GM12878 (cell line): ENCODE results near the gene CHD5. TPM values are rescaled to one million over a fixed set of nuclear protein-coding genes. Genes with fewer than 3 reads are reported as not detected.

Experiments used
- ATAC-seq: fragments of 200-7000 bp; cut with Tn5 transposase; 3 replicates; pipeline ENCODE4 v1.9.1; 2020; ENCODE audit warnings: mild to moderate bottlenecking, moderate library complexity
- BruUV-seq: library from RNA; stranded (reverse); fragments of 400-500 nt; replicated peaks from 2 replicates; lab custom pipeline; 2021; lab: Mats Ljungman, UMichigan
- CTCF ChIA-PET: fragments of 300-600 bp; sonication (Branson Sonifier 250); formaldehyde crosslinking; extraction: SDS; loops from one replicate; lab custom pipeline; 2021; ENCODE audit warnings: inconsistent platforms; lab: Yijun Ruan, JAX
- POLR2A ChIA-PET: fragments of 350-600 bp; formaldehyde crosslinking; extraction: SDS; loops from one replicate; lab custom pipeline; 2021; ENCODE audit warnings: inconsistent platforms; lab: Charles Lee
- RAD21 ChIA-PET: fragments of 300-600 bp; sonication (Branson Sonifier 250); formaldehyde crosslinking; loops from one replicate; lab custom pipeline; 2023; ENCODE audit warnings: antibody characterized with exemption; ENCODE audit not compliant: unreplicated experiment; lab: Charles Lee
- SMC1A ChIA-PET: fragments of 300-600 bp; sonication (Branson Sonifier 250); formaldehyde crosslinking; loops from one replicate; lab custom pipeline; 2023; ENCODE audit not compliant: unreplicated experiment, uncharacterized antibody; lab: Charles Lee
- DNase-seq: peaks from one replicate; pipeline ENCODE4 v3.0.0-alpha.2; 2011; ENCODE audit warnings: low read depth, low spot score
- FAIRE-seq: peaks from 3 replicates; lab custom pipeline; 2011; peaks lifted over from hg19 to GRCh38; lab: Jason Lieb, UNC
- H2AFZ ChIP-seq: 2 replicates; pipeline ENCODE4 v1.6.0; 2011; ENCODE audit warnings: low read depth, low read length, control low read depth; ENCODE audit not compliant: control insufficient read depth
- H3K27ac ChIP-seq: 2 replicates; pipeline ENCODE4 v1.5.1; 2011; ENCODE audit warnings: control low read depth; ENCODE audit not compliant: control insufficient read depth, insufficient read depth
- H3K27me3 ChIP-seq, 2 experiments: replicated peaks in 1 of 2; 2 replicates each; pipeline versions ENCODE4 v1.6.0 to v1.6.1; 2011; ENCODE audit warnings: low read length in 1 of 2; ENCODE audit not compliant: control insufficient read depth in 2 of 2, insufficient read depth in 2 of 2
- H3K36me3 ChIP-seq, 2 experiments: 2 replicates each; pipeline ENCODE4 v1.5.1; 2011; ENCODE audit warnings: low read length in 1 of 2; ENCODE audit not compliant: control insufficient read depth in 2 of 2, insufficient read depth in 2 of 2
- H3K4me1 ChIP-seq: 2 replicates; pipeline ENCODE4 v1.6.1; 2011; ENCODE audit warnings: mild to moderate bottlenecking, low read length, moderate library complexity, mixed read lengths; ENCODE audit not compliant: control insufficient read depth, insufficient read depth
- H3K4me2 ChIP-seq: 2 replicates; pipeline ENCODE4 v1.6.0; 2011; ENCODE audit warnings: control low read depth; ENCODE audit not compliant: control insufficient read depth, insufficient read depth
- H3K4me3 ChIP-seq: fragments of 200-600 bp; sonication (generic); 2 replicates; pipeline ENCODE4 v1.5.1; 2016
- H3K79me2 ChIP-seq: 2 replicates; pipeline ENCODE4 v1.6.0; 2011; ENCODE audit warnings: low read length; ENCODE audit not compliant: control insufficient read depth, insufficient read depth
- H3K9ac ChIP-seq: 2 replicates; pipeline ENCODE4 v1.8.0; 2011; ENCODE audit warnings: low read length, control low read depth, mixed read lengths; ENCODE audit not compliant: control insufficient read depth, insufficient read depth
- H3K9me3 ChIP-seq: replicated peaks from 3 replicates; pipeline ENCODE4 v1.5.1; 2011; ENCODE audit warnings: mild to moderate bottlenecking, low read length; ENCODE audit not compliant: control insufficient read depth, insufficient read depth
- H4K20me1 ChIP-seq: 2 replicates; pipeline ENCODE4 v1.6.0; 2011; ENCODE audit not compliant: control insufficient read depth, insufficient read depth
- BACH1 ChIP-seq: fragments of 450-650 bp; IDR thresholded peaks from 2 replicates; pipeline ENCODE4 v1.6.1; 2017; ENCODE audit warnings: mild to moderate bottlenecking, borderline replicate concordance
- BCL11A ChIP-seq: IDR thresholded peaks from 2 replicates; pipeline ENCODE4 v1.6.1; 2011; ENCODE audit warnings: low read depth, low read length
- BHLHE40 ChIP-seq, 2 experiments: fragments of 450-650 bp in 1 of 2; IDR thresholded peaks; 2 replicates each; pipeline ENCODE4 v1.6.1; 2011 to 2017; ENCODE audit warnings: low read depth in 2 of 2, borderline replicate concordance in 1 of 2, improper control_type of control experiment in 1 of 2, low read length in 1 of 2, mild to moderate bottlenecking in 1 of 2
- CBX5 ChIP-seq: sonication (generic); IDR thresholded peaks from 2 replicates; pipeline ENCODE4 v1.6.1; 2016; ENCODE audit warnings: low read depth, moderate library complexity, mild to moderate bottlenecking, inconsistent platforms
- E4F1 ChIP-seq: fragments of 450-650 bp; IDR thresholded peaks from 2 replicates; pipeline ENCODE4 v1.6.1; 2018; ENCODE audit warnings: borderline replicate concordance, mild to moderate bottlenecking; ENCODE audit not compliant: partially characterized antibody
- MAX ChIP-seq: IDR thresholded peaks from 2 replicates; pipeline ENCODE4 v1.6.1; 2012; ENCODE audit warnings: low read depth, low read length, improper control_type of control experiment
- POLR2A ChIP-seq: IDR thresholded peaks from 2 replicates; pipeline ENCODE4 v1.6.1; 2011; ENCODE audit warnings: low read depth, mild to moderate bottlenecking, low read length
- RAD21 ChIP-seq: IDR thresholded peaks from 2 replicates; pipeline ENCODE4 v1.6.1; 2011; ENCODE audit warnings: mild to moderate bottlenecking, low read depth, low read length, moderate library complexity; ENCODE audit not compliant: insufficient read depth
- TCF12 ChIP-seq: IDR thresholded peaks from 2 replicates; pipeline ENCODE4 v1.6.1; 2011; ENCODE audit warnings: low read depth, mild to moderate bottlenecking, low read length
- WGBS: methylation state at CpG from one replicate; pipeline ENCODE4 v1.1.6; 2016; ENCODE audit warnings: low lambda C conversion rate; ENCODE audit not compliant: insufficient replicate concordance, insufficient coverage; ENCODE audit errors: missing lambda C conversion rate; 5-methylcytosine and 5-hydroxymethylcytosine counted together
- in situ Hi-C: fragments of 300-500 bp; cut with MboI; formaldehyde crosslinking; loops from 9 replicates; pipeline ENCODE4 v1.14.3; 2018; ENCODE audit warnings: mixed read lengths
- intact Hi-C: fragments of 100-400 bp; cut with micrococcal nuclease; formaldehyde crosslinking; loops from one replicate; pipeline ENCODE4 v1.14.2; 2022; ENCODE audit not compliant: unreplicated experiment
- polyA plus RNA-seq, 11 experiments: library from polyadenylated mRNA; depleted of rRNA in 4 of 11; unstranded in 6 of 11; stranded (reverse) in 5 of 11; fragments of >200 nt; fragmentation: Nextera tagmentation in 4 of 11; fragmentation: Illumina TruSeq in 1 of 11; extraction: Ambion mirVana in 4 of 11; extraction: Trizol in 1 of 11; gene quantifications; 1 replicate in 1 of 11; 2 replicates in 10 of 11; pipeline versions ENCODE4 v1.2.1 to v1.2.3, GENCODE V29; 2011 to 2016; ENCODE audit warnings: inconsistent platforms in 2 of 11, missing spikeins in 2 of 11, low read depth in 1 of 11
- total RNA-seq, 4 experiments: library from RNA; depleted of rRNA in 3 of 4; stranded (reverse); fragments of >200 nt in 3 of 4; fragmentation: Illumina TruSeq in 1 of 4; extraction: Trizol in 1 of 4; gene quantifications; 2 replicates each; pipeline versions ENCODE4 v1.2.1 to v1.2.3, GENCODE V29; 2013 to 2021

CHD5 gene
- total and polyA plus RNA-seq, 10 of the 15 experiments (the other 5 are each of a cell fraction or from before 2014, with no cell fraction given) = 0.03 to 0.49 (median 0.13) TPM; not detected in 3

- ATAC-seq (no peak), FAIRE-seq (no peak), DNase-seq (no peak)
- Histone ChIP-seq H3K4me2 (no peak overlapping the region), H2AFZ (no peak overlapping the region), H3K4me3 (no peak overlapping the region), H3K4me1 (no peaks in the 10 kb centered on the region), H4K20me1 (no peaks in the 10 kb centered on the region), H3K9ac (no peak overlapping the region), H3K27ac (no peak overlapping the region), H3K27me3 (no peaks in the 10 kb centered on the region), H3K9me3 (no peaks in the 10 kb centered on the region), H3K36me3 (peaks cover 0 to 6% of the 10 kb centered on the region in 2 experiments; a peak in 3 of 4 replicates), H3K79me2 (no peaks in the 10 kb centered on the region)
- SMC1A ChIA-PET = no interaction called here
- RAD21 ChIA-PET = no interaction called here
- no TSS peak for BruUV-seq
- CTCF ChIA-PET = no interaction called here
- TF ChIP-seq POLR2A (0 out of 2 replicates have a peak, but pooled peaks have one; percentile 21), CBX5 (no peak)
- POLR2A ChIA-PET = no interaction called here
- intact Hi-C loops (no loop called here), in situ Hi-C loops (no loop called here)
- WGBS = 91% methylated on average over 10 of the region's 10 CpGs
These were observed 87.0 kb downstream of the CHD5 start for GRCh38 chr1:6093071-6093470.

GRCh38 chr1:6092211-6092610 lies 87.9 kb downstream of the CHD5 start:
- H3K9ac ChIP-seq = no peak overlapping the region
- peaks cover 0 to 6% of the 10 kb centered on the region in 2 experiments; a peak in 3 of 4 replicates for H3K36me3 ChIP-seq
- H3K27me3 ChIP-seq = no peaks in the 10 kb centered on the region
- H3K79me2 ChIP-seq = no peaks in the 10 kb centered on the region
- intact Hi-C loops = no loop called here
- no peak overlapping the region for H2AFZ ChIP-seq
- no TSS peak for BruUV-seq
- no peaks in the 10 kb centered on the region for H3K4me1 ChIP-seq
- no peak overlapping the region for H3K27ac ChIP-seq
- CTCF ChIA-PET = no interaction called here
- no peaks in the 10 kb centered on the region for H3K9me3 ChIP-seq
- no peak for DNase-seq
- in situ Hi-C loops = no loop called here
- SMC1A ChIA-PET = no interaction called here
- ATAC-seq = no peak
- RAD21 ChIA-PET = no interaction called here
- H4K20me1 ChIP-seq = no peaks in the 10 kb centered on the region
- no peak for TF ChIP-seq TCF12
- TF ChIP-seq RAD21 = no peak
- no peak for TF ChIP-seq BACH1
- TF ChIP-seq MAX = no peak
- no peak for TF ChIP-seq BHLHE40 (IDR thresholded peaks at IDR 0.05; ENCODE audit: borderline replicate concordance in 1 of 2, low read depth in 2 of 2, low read length in 1 of 2)
- TF ChIP-seq BCL11A = no peak
- no peak for TF ChIP-seq E4F1
- TF ChIP-seq, all 136 proteins: peak for 0
- H3K4me2 ChIP-seq = no peak overlapping the region
- H3K4me3 ChIP-seq = no peak overlapping the region
- POLR2A ChIA-PET = no interaction called here
- WGBS = 79% methylated on average over 10 of the region's 10 CpGs
- no peak for FAIRE-seq
